NCI-H1092 treated with DMSO at 0.1 percent for 48 hours (cell line): ENCODE data around the gene RSPRY1.

Experiments used
- DNase-seq: peaks from one replicate; lab custom pipeline; 2025; lab: John Stamatoyannopoulos, UW

RSPRY1 gene

GRCh38 chr16:57152096-57153093, 33.7 kb upstream of the RSPRY1 start:
- DNase-seq = no peak

GRCh38 chr16:57153841-57154240, 32.3 kb upstream of the RSPRY1 start:
- DNase-seq = no peak

GRCh38 chr16:57155702-57156350, 30.3 kb upstream of the RSPRY1 start:
- no peak for DNase-seq

- DNase-seq = no peak
These were observed 29.8 kb upstream of the RSPRY1 start for GRCh38 chr16:57156351-57156703.

GRCh38 chr16:57157533-57157932, 28.6 kb upstream of the RSPRY1 start:
- no peak for DNase-seq

GRCh38 chr16:57159447-57159846, 26.7 kb upstream of the RSPRY1 start:
- DNase-seq = no peak

GRCh38 chr16:57163842-57164241, 22.3 kb upstream of the RSPRY1 start:
- DNase-seq = no peak

- DNase-seq = no peak
These were observed 20.6 kb upstream of the RSPRY1 start for GRCh38 chr16:57165483-57165882.

GRCh38 chr16:57165938-57166337, 20.2 kb upstream of the RSPRY1 start:
- DNase-seq = peak; percentile 46

GRCh38 chr16:57166451-57166850, 19.7 kb upstream of the RSPRY1 start:
- no peak for DNase-seq

GRCh38 chr16:57166951-57167350, 19.2 kb upstream of the RSPRY1 start:
- DNase-seq = no peak

GRCh38 chr16:57167538-57167937, 18.6 kb upstream of the RSPRY1 start:
- DNase-seq = no peak

- peak; percentile 19 for DNase-seq
These were observed 18.2 kb upstream of the RSPRY1 start for GRCh38 chr16:57167953-57168352.

GRCh38 chr16:57169327-57169726, 16.8 kb upstream of the RSPRY1 start:
- DNase-seq = no peak

- DNase-seq = no peak
These were observed 13.3 kb upstream of the RSPRY1 start for GRCh38 chr16:57172721-57173290.

- DNase-seq = no peak
These were observed 10.2 kb upstream of the RSPRY1 start for GRCh38 chr16:57175896-57176295.

- no peak for DNase-seq
These were observed 7.9 kb upstream of the RSPRY1 start for GRCh38 chr16:57178196-57178595.

GRCh38 chr16:57178793-57179212, 7.3 kb upstream of the RSPRY1 start:
- no peak for DNase-seq

GRCh38 chr16:57179215-57179828, 6.8 kb upstream of the RSPRY1 start:
- no peak for DNase-seq

- DNase-seq = no peak
These were observed 2.0 kb upstream of the RSPRY1 start for GRCh38 chr16:57184113-57184512.

- DNase-seq = peak; percentile 31
These were observed 1.2 kb upstream of the RSPRY1 start for GRCh38 chr16:57184887-57185445.

GRCh38 chr16:57185446-57185944, 634 bp upstream of the RSPRY1 start:
- no peak for DNase-seq
